K562 (cell line): ENCODE data around the gene RIN3. TPM values are rescaled to one million over a fixed set of nuclear protein-coding genes. Genes with fewer than 3 reads are reported as not detected.

Experiments
- ATAC-seq: fragments of 200-7000 bp; cut with Tn5 transposase; 3 replicates; pipeline ENCODE4 v1.9.1; 2020; ENCODE audit warnings: moderate library complexity
- BruUV-seq: library from RNA; stranded (reverse); fragments of 400-500 nt; replicated peaks from 2 replicates; lab custom pipeline; 2021; lab: Mats Ljungman, UMichigan
- CTCF ChIA-PET: fragments of 300-600 bp; formaldehyde crosslinking; extraction: SDS; loops from one replicate; lab custom pipeline; 2021; ENCODE audit warnings: low intra/inter-chr PET ratio; lab: Yijun Ruan, JAX
- POLR2A ChIA-PET: fragments of 300-600, 350-650 bp; sonication (Branson Sonifier 250); formaldehyde crosslinking; extraction: SDS; loops from one replicate; lab custom pipeline; 2021; ENCODE audit warnings: antibody characterized with exemption, inconsistent platforms; lab: Yijun Ruan, JAX
- DNase-seq, 4 experiments: peaks; one replicate each; pipeline versions ENCODE4 v3.0.0 to v3.0.0-alpha.2; 2011 to 2018; ENCODE audit warnings: low spot score in 3 of 4, mixed read lengths in 3 of 4; ENCODE audit errors: extremely low read depth in 1 of 4
- FAIRE-seq: peaks from 2 replicates; lab custom pipeline; 2011; peaks lifted over from hg19 to GRCh38; lab: Jason Lieb, UNC
- H2AFZ ChIP-seq: 2 replicates; pipeline ENCODE4 v1.6.0; 2011; ENCODE audit warnings: low read depth, low read length, control low read depth, inconsistent platforms
- H3K27ac ChIP-seq: fragments of 200-600 bp; 3 replicates; pipeline ENCODE4 v1.8.0; 2011; ENCODE audit warnings: low read depth, mild to moderate bottlenecking, control low read depth, inconsistent platforms, low read length, moderate library complexity, mixed read lengths; ENCODE audit errors: extremely low read depth
- H3K27me3 ChIP-seq, 2 experiments: fragments of 300-600 bp in 1 of 2; 2 replicates in 1 of 2; 3 replicates in 1 of 2; pipeline versions ENCODE4 v1.6.0 to v1.8.0; 2011; ENCODE audit warnings: inconsistent platforms in 2 of 2, low read length in 2 of 2, mild to moderate bottlenecking in 1 of 2, mixed read lengths in 1 of 2, moderate library complexity in 1 of 2; ENCODE audit not compliant: control insufficient read depth in 2 of 2, insufficient read depth in 2 of 2
- H3K36me3 ChIP-seq: fragments of 300-600 bp; 3 replicates; pipeline ENCODE4 v1.8.0; 2011; ENCODE audit warnings: mild to moderate bottlenecking, low read length, inconsistent platforms; ENCODE audit not compliant: control insufficient read depth, insufficient read depth
- H3K4me1 ChIP-seq, 2 experiments: fragments of 200-600 bp in 1 of 2; replicated peaks in 1 of 2; 2 replicates in 1 of 2; 3 replicates in 1 of 2; pipeline versions ENCODE4 v1.5.1 to v1.8.0; 2011; ENCODE audit warnings: inconsistent platforms in 2 of 2, low read length in 2 of 2, mild to moderate bottlenecking in 1 of 2, mixed read lengths in 1 of 2, moderate library complexity in 1 of 2; ENCODE audit not compliant: control insufficient read depth in 2 of 2, insufficient read depth in 2 of 2
- H3K4me2 ChIP-seq: 2 replicates; pipeline ENCODE4 v1.6.1; 2011; ENCODE audit warnings: low read length, control low read depth, inconsistent platforms, mixed read lengths; ENCODE audit not compliant: insufficient read depth
- H3K4me3 ChIP-seq: fragments of 200-600 bp; sonication (generic), shearing (Covaris generic); 2 replicates; pipeline ENCODE4 v1.5.1; 2016; ENCODE audit warnings: control low read depth, inconsistent platforms
- H3K79me2 ChIP-seq: fragments of 200-600 bp; 3 replicates; pipeline ENCODE4 v1.8.0; 2011; ENCODE audit warnings: low read length, inconsistent platforms; ENCODE audit not compliant: control insufficient read depth, insufficient read depth
- H3K9ac ChIP-seq, 2 experiments: 2 replicates each; pipeline versions ENCODE4 v1.6.0 to v1.6.1; 2011; ENCODE audit warnings: low read depth in 2 of 2, low read length in 2 of 2, control low read depth in 1 of 2, inconsistent platforms in 1 of 2, mild to moderate bottlenecking in 1 of 2, mixed read lengths in 1 of 2; ENCODE audit not compliant: insufficient read depth in 1 of 2
- H3K9me1 ChIP-seq: one replicate; pipeline ENCODE4 v1.6.0; 2011; ENCODE audit warnings: inconsistent platforms, mild to moderate bottlenecking, low read length, moderate library complexity; ENCODE audit not compliant: control insufficient read depth, insufficient read depth
- H3K9me3 ChIP-seq: replicated peaks from 2 replicates; pipeline ENCODE4 v1.5.1; 2011; ENCODE audit warnings: low read depth, low read length, inconsistent platforms; ENCODE audit not compliant: control insufficient read depth, insufficient read depth
- H4K20me1 ChIP-seq: replicated peaks from 2 replicates; pipeline ENCODE4 v1.6.1; 2011; ENCODE audit warnings: low read length, inconsistent platforms, mixed read lengths; ENCODE audit not compliant: control insufficient read depth, insufficient read depth
- BCL6 ChIP-seq: fragments of 250-450 bp; sonication (Bioruptor Pico); IDR thresholded peaks from 2 replicates; pipeline ENCODE4 v1.4.0; 2020
- BRCA1 ChIP-seq, 2 experiments: fragments of 450-650 bp in 1 of 2; sonication (generic) in 1 of 2; formaldehyde crosslinking in 1 of 2; IDR thresholded peaks; 2 replicates each; pipeline versions ENCODE4 v1.5.0 to v1.6.1; 2017 to 2020; ENCODE audit warnings: mild to moderate bottlenecking in 1 of 2, missing genetic modification reagents in 1 of 2
- CEBPB ChIP-seq: fragments of 450-650 bp; IDR thresholded peaks from 2 replicates; pipeline ENCODE4 v1.6.1; 2016; ENCODE audit warnings: missing genetic modification characterization, missing compliant biosample characterization
- CREBBP ChIP-seq: IDR thresholded peaks from one replicate; pipeline ENCODE4 v1.6.1; 2012; ENCODE audit warnings: low read depth, mild to moderate bottlenecking, control low read depth, inconsistent platforms, low read length
- JUNB ChIP-seq: fragments of 450-650 bp; formaldehyde crosslinking; conservative IDR thresholded peaks from 2 replicates; pipeline ENCODE4 v1.4.0; 2020; ENCODE audit warnings: mild to moderate bottlenecking
- MAZ ChIP-seq, 2 experiments: fragments of 450-650 bp in 1 of 2; sonication (generic) in 1 of 2; formaldehyde crosslinking; IDR thresholded peaks in 1 of 2; conservative IDR thresholded peaks in 1 of 2; 2 replicates each; pipeline versions ENCODE4 v1.4.0 to v1.5.0; 2020; ENCODE audit warnings: mild to moderate bottlenecking in 1 of 2, missing genetic modification reagents in 1 of 2
- NFE2L1 ChIP-seq: fragments of 450-650 bp; IDR thresholded peaks from 2 replicates; pipeline ENCODE4 v1.6.1; 2016; ENCODE audit warnings: missing genetic modification characterization, low read depth, mild to moderate bottlenecking, missing compliant biosample characterization, moderate library complexity, borderline replicate concordance
- NR2C1 ChIP-seq, 2 experiments: fragments of 450-650 bp; IDR thresholded peaks; 2 replicates each; pipeline ENCODE4 v1.6.1; 2017; ENCODE audit warnings: mild to moderate bottlenecking in 2 of 2, antibody characterized with exemption in 1 of 2, inconsistent platforms in 1 of 2, missing compliant biosample characterization in 1 of 2, missing genetic modification characterization in 1 of 2
- NUFIP1 ChIP-seq: fragments of 450-650 bp; IDR thresholded peaks from 2 replicates; pipeline ENCODE4 v1.6.1; 2018; ENCODE audit not compliant: partially characterized antibody
- PHB ChIP-seq: fragments of 250-450 bp; sonication (Bioruptor Pico); IDR thresholded peaks from 2 replicates; pipeline ENCODE4 v1.5.0; 2021
- TAF9B ChIP-seq: fragments of 450-650 bp; IDR thresholded peaks from 2 replicates; pipeline ENCODE4 v1.6.1; 2018; ENCODE audit warnings: mild to moderate bottlenecking; ENCODE audit not compliant: partially characterized antibody
- TCFL5 ChIP-seq: fragments of 250-450 bp; sonication (Bioruptor Pico); conservative IDR thresholded peaks from 2 replicates; pipeline ENCODE4 v1.6.1; 2021; ENCODE audit warnings: mild to moderate bottlenecking, moderate library complexity, matching md5 sums
- TRIM28 ChIP-seq: fragments of 450-650 bp; IDR thresholded peaks from 2 replicates; pipeline ENCODE4 v1.6.1; 2017
- TSC22D4 ChIP-seq: fragments of 450-650 bp; IDR thresholded peaks from 2 replicates; pipeline ENCODE4 v1.6.1; 2016; ENCODE audit warnings: missing genetic modification characterization, missing biosample characterization, control low read depth
- ZFP36 ChIP-seq: fragments of 150-350 bp; IDR thresholded peaks from 2 replicates; pipeline ENCODE4 v1.6.1; 2018; ENCODE audit warnings: low read length, low read depth; ENCODE audit not compliant: partially characterized antibody
- ZNF668 ChIP-seq: fragments of 250-450 bp; sonication (Bioruptor Pico); IDR thresholded peaks from 2 replicates; pipeline ENCODE4 v1.8.0; 2022; ENCODE audit warnings: mild to moderate bottlenecking, inconsistent platforms
- WGBS: fragments of 100-300 bp; shearing (Covaris generic); methylation state at CpG from one replicate; pipeline ENCODE4 v1.1.6; 2016; ENCODE audit warnings: low coverage, mixed read lengths; ENCODE audit not compliant: insufficient coverage; ENCODE audit errors: missing lambda C conversion rate; 5-methylcytosine and 5-hydroxymethylcytosine counted together
- in situ Hi-C: fragments of 300-500 bp; cut with MboI; formaldehyde crosslinking; loops from 4 replicates; pipeline ENCODE4 v1.15.0; 2018; ENCODE audit warnings: inconsistent platforms, mixed read lengths
- intact Hi-C: fragments of 100-400 bp; cut with micrococcal nuclease; formaldehyde crosslinking; loops from 2 replicates; pipeline ENCODE4 v1.14.2; 2022
- polyA plus RNA-seq, 8 experiments: library from polyadenylated mRNA; depleted of rRNA in 4 of 8; stranded (reverse) in 5 of 8; unstranded in 3 of 8; fragments of >200 nt; fragmentation: Nextera tagmentation in 2 of 8; fragmentation: Illumina TruSeq in 1 of 8; extraction: Ambion mirVana in 2 of 8; extraction: Trizol in 1 of 8; gene quantifications; 2 replicates each; pipeline versions ENCODE4 v1.2.1 to v1.2.3, GENCODE V29; 2011 to 2014; ENCODE audit warnings: inconsistent platforms in 1 of 8, missing spikeins in 1 of 8
- total RNA-seq, 7 experiments: library from RNA; depleted of rRNA in 6 of 7; stranded (reverse); fragments of >200 nt in 6 of 7; fragmentation: Illumina TruSeq in 2 of 7; extraction: Trizol in 2 of 7; gene quantifications; 2 replicates each; pipeline versions ENCODE4 v1.2.1 to v1.2.3, GENCODE V29; 2011 to 2021; ENCODE audit warnings: low replicate concordance in 1 of 7

The RIN3 gene
- total and polyA plus RNA-seq, 9 of the 15 experiments (the other 6 are each of a cell fraction or from before 2014, with no cell fraction given) = 0.01 to 0.49 (median 0.08) TPM; not detected in 5

DNA sequence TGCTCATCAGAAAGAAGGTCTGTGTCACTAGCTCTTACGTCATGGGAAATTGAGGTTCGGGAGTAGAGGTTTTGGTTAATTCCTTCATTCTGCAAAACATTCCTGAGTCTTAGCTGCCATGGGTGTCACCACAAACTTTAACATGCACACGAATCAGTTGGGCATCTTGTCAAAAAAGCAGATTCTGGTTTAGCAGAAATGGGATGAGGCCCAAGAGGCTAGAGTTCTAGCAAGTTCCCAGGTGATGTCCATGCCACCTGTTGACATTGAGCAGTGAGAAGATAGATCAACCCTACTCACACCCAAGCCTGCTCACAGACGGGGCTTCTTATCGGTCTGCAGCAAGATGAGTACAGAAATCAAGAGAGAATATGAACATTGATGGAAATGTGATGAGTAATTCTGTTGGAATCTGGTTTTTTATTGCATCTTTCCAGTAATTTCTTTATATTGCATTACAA lies 11.7 kb upstream of the RIN3 start:
- Histone ChIP-seq H3K9me3 (no peaks in the 10 kb centered on the region), H3K36me3 (no peaks in the 10 kb centered on the region), H3K9ac (no peak overlapping the region), H4K20me1 (no peaks in the 10 kb centered on the region), H3K9me1 (no peaks in the 10 kb centered on the region), H3K27ac (no peak overlapping the region), H3K27me3 (peaks cover 0 to 12% of the 10 kb centered on the region in 2 experiments; a peak in 2 of 5 replicates), H3K4me2 (no peak overlapping the region), H3K4me3 (no peak overlapping the region), H3K79me2 (no peaks in the 10 kb centered on the region), H3K4me1 (no peaks in the 10 kb centered on the region), H2AFZ (no peak overlapping the region)
- no peak for ATAC-seq
- TF ChIP-seq JUNB (no peak), NUFIP1 (no peak), BRCA1 (IDR thresholded peaks at IDR 0.05) (no peak), BRCA1 (CRISPR knock-in tag; IDR thresholded peaks at IDR 0.05) (no peak)
- WGBS = 0% methylated on average over 3 of the region's 5 CpGs
- no TSS peak for BruUV-seq
- FAIRE-seq = no peak
- DNase-seq = no peak
- ChIA-PET POLR2A (no interaction called here), CTCF (no interaction called here)
- in situ Hi-C loops (no loop called here), intact Hi-C loops (no loop called here)

- Histone ChIP-seq H3K9ac (no peak overlapping the region), H3K27me3 (peaks cover 0 to 10% of the 10 kb centered on the region in 2 experiments; a peak in 2 of 5 replicates), H3K4me2 (no peak overlapping the region)
- TF ChIP-seq NFE2L1 (tag) = no peak
- no peak for TF ChIP-seq TCFL5 (CRISPR knock-in tag)
- no peak for TF ChIP-seq TAF9B
- TF ChIP-seq CREBBP = no peak
- no peak for TF ChIP-seq BCL6
- TF ChIP-seq ZFP36 = no peak
- no peak for TF ChIP-seq NR2C1 (IDR thresholded peaks at IDR 0.05)
- no peak for TF ChIP-seq NR2C1 (tag; IDR thresholded peaks at IDR 0.05)
- TF ChIP-seq PHB (CRISPR knock-in tag) = no peak
- no peak for TF ChIP-seq ZNF668 (CRISPR knock-in tag)
- TF ChIP-seq CEBPB (tag) = no peak
- TF ChIP-seq TSC22D4 (tag) = no peak
- no peak for TF ChIP-seq TRIM28
- TF ChIP-seq MAZ (CRISPR knock-in tag; conservative IDR thresholded peaks at IDR 0.05 in 1 of 2, IDR thresholded peaks at IDR 0.05 in 1 of 2) = no peak
Observed at GRCh38 chr14:92502541-92503286, 10.9 kb upstream of the RIN3 start.

More at GRCh38 chr14:92502541-92503286, 10.9 kb upstream of the RIN3 start:
- no peak for DNase-seq
- Histone ChIP-seq H3K9me1 (no peaks in the 10 kb centered on the region), H3K4me3 (no peak overlapping the region), H3K36me3 (no peaks in the 10 kb centered on the region), H3K4me1 (no peaks in the 10 kb centered on the region), H3K27ac (no peak overlapping the region), H4K20me1 (no peaks in the 10 kb centered on the region), H3K9me3 (no peaks in the 10 kb centered on the region), H3K79me2 (no peaks in the 10 kb centered on the region), H2AFZ (no peak overlapping the region)
- intact Hi-C loops = no loop called here
- WGBS = 8% methylated on average over 5 of the region's 9 CpGs
- ATAC-seq = no peak
- ChIA-PET CTCF (no interaction called here), POLR2A (no interaction called here)
- in situ Hi-C loops = no loop called here
- no peak for FAIRE-seq
- BruUV-seq = no TSS peak
